GM19397 (cell line): ENCODE data around the gene JAKMIP1.

Experiments
- ATAC-seq: cut with Tn5 transposase; IDR thresholded peaks from one replicate; pipeline ENCODE4 v1.9.1; 2021; ENCODE audit warnings: mild to moderate bottlenecking, moderate library complexity; ENCODE audit not compliant: unreplicated experiment

Gene JAKMIP1

DNA sequence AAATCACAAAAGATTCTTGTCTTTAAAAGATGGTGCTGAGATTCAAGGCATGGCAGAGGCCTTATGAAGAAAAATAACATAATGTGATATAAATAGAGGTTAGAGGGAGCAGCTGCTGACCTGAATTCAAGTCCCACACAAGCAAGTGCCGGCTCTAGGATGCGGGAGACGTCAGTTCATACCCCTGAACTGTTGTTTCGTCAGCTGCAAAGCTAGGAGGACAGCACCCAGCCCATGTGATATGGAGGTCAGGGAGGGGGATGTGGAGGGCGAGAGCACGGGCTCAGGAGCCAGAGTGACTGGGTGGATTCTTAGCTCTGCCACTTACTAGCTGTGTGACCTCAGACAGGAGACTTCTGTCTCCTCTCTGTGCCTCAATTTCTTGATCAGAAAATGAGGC, 77.9 kb downstream of the JAKMIP1 start:
- no peak for ATAC-seq

DNA sequence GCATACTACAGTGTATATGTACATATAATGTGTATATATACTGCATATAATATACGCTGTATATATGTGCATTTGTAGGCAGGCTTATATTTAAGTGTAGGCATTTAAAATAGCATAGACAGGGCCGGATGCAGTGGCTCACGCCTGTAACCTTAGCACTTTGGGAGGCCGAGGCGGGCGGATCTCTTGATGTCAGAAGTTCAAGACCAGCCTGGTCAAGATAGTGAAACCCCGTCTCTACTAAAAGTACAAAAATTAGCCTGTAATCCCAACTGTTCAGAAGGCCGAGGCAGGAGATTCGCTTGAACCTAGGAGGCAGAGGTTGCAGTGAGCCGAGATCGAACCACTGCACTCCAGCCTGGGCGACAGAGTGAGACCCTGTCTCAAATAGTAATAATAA, 78.4 kb downstream of the JAKMIP1 start:
- ATAC-seq = no peak

DNA sequence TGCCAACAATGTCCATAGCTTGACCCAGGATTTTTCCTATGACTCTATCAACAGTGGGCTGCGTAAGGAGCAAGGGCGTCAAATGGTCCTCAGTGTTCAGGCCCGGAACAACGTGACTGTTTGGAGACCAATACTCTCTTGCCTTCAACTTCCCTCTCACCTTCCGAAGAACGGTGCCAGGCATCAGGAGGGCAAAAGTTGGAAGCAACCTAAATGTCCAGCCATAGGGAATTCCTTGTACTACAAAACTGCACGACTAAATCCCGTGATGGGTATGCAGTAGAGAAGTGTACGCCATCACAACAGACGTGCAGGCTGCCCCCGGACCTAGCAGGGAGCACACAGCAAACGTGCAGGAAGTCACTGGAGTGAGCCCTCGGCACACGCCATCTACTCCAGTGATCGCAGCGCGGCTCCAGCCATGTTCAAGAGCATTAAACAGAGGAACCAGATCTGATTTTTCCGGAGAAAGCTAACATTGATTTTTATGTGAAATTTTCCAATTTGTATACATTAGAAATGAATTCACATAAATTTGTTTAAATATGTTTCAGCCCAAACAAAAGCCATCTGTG, 79.0 kb downstream of the JAKMIP1 start:
- no peak for ATAC-seq

DNA sequence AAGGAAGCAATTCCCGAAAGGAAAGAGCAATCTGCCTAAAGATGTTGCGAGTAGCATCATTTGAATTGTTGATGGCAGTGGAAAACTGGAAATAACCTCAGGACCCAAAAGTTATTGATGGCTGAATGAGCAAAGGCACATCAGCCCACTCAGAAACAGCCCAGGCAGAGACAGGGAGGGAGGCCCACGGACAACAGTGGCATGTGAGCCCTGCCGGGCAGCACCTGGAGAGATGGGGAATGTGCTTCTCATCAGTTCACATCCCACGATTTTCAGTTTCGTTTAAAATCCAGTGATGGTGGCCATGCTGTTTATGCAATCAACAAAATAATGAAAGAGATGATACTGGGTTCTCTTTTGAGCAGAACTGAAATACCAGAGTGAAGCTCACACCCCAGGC, 80.0 kb downstream of the JAKMIP1 start:
- ATAC-seq = no peak

DNA sequence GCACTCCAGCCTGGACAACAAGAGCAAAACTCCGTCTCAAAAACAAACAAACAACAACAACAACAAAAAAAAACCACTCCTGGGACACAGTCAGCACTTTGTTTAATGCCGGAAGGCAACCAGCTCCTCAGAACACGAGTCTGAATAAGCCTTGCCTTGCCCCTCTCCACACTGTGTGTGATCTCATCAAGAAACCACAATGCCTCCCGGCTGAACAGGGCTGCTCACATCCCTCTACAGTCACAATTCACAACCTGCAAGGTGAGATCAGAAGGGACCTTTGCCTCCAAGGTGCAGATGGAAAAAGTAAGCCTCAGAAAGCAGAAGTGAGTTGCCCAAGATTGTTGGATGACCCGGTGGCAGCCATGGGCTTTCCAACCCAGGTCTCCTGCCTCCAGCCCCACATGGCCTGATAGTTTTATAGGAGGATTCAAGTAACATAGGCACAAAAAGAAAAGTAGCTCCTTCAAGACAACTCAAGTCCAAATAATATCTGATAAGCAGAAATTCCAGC, 80.8 kb downstream of the JAKMIP1 start:
- no peak for ATAC-seq

DNA sequence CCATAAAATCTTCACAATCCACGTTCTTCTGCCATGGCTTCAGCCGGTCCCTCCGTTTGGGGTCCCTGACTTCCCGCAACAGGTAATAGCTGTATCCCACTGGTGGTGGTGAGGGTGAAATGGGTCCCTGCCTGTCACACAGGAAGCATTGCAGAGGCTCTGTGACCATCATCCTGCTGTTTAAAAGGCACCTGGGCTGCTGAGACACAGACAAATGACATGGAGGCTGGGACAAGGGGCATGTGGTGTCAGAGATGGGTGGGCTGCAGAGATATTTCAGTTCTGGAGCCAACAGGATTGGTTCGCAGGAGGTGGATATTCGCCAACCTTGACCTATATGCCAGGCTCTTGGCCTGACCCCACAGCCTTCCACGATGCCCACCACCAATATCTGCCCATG, 82.1 kb downstream of the JAKMIP1 start:
- no peak for ATAC-seq

DNA sequence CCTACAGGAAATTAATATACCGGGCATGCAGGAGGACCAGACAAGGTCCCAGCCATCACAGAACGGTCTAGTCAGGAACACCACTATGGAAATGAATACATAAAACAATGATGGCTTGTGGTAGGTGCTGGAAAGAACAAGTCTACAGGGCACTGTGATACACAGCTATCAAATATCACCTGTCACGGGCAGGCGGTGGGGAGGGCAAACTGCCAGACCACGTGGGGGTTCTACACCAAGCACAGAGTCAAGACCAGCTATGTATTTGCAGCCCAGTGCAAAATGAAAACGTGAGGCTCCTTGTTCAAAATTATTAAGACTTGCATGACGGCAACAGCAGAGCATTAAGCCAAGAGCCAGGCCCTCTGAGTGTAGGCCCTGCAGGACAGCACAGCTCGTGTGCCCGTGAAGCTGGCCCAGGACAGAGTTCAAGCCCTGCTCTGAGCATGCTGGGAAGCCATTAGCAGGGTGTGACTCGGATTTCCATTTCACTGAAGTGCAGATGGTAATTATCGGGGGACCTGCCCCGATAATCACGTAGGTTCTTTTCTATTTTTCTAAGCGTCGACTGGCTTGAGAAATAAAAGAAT, 83.6 kb downstream of the JAKMIP1 start:
- ATAC-seq = no peak

DNA sequence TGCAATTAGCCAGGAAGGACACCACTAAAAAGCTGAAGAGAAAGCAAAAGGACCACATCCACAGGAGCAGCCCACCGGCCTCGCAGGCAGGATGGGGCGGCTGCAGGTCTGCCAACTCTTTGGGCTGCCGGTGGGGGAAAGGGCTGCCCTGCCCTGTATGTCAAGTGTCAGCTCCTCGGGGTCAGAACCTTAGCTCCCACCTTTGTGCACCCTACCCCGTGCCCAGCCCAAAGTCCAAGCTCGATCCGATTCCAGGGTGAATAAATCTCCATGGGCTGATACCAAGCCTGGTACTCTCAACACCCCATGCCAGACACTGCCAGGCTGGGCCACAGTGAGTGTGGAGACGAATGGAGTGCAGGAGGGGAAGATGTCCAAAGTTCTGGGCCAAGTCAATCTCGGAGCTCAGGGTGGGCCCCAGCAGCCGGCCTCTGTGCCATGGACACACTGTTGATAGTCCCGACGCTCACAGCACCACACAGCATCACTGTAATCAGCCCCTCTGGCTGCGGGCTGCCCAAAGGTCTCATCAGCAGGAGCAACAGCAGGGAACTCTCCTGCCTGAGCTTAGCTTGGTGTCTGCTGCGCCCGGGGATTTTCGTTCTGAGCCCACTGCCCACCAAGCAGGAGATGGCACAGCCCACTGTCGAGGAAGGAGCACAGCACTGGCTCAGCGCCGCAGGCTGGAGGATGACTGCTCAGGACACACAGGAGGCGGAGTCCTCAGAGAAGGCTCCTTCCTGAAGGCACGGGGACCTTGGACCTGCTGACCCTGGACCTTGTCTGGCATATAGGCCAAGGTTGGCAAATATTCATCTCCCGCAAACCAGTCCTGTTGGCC, 84.4 kb downstream of the JAKMIP1 start:
- no peak for ATAC-seq

DNA sequence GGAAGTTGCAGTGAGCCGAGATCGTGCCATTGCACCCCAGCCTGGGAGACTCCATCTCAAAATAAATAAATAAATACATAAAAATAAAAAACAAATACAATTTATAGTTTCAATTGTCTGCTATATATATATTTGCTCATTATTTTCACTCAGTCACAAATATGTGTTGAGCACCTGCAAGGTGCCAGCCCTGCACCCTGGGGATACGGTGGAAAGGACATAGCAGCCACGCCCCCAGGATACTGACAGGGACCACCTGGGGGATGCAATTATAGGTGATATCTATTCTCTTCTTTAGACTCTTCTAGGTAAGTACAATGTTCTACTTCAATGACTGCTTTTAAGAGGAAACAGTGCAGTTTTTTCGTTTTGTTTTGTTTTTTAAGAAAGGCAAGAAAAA, 85.0 kb downstream of the JAKMIP1 start:
- no peak for ATAC-seq

DNA sequence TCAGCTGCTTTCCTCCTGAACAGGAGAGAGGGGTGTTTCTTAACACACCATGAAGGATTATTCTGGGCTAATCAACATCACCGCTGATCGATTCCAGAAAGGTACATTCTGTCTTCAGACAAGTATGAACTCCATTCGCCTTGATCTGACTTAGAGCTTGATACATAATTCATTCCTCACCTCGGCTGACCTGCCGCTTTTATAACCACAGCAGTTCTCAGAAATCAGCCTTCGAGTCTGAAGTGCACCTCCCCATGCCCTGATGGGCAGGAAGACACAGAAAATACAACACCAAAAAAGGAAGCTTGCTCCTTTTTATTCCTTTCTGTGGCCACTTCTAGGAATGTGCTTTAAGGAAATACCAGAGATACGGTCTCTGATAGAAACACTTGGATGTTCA, 85.7 kb downstream of the JAKMIP1 start:
- ATAC-seq = no peak

DNA sequence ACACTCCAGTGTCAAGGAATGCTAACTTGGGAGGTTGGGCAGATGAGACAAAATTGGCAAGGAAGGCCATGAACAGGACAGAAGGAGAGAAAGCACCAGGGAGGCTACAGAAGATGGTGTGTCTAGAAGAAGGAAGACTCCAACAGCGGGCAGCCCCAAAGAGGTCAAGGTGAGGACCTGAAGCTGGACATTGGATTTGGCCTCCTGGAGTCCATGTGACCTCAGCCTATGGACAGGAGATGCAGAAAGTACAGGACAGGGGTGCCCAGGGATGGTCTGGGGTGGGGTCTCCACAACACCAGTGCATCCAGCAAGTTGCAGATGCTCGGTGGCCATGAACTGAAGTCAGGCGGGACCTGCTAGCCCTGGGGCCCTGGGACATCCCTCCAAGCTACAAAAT, 86.2 kb downstream of the JAKMIP1 start:
- no peak for ATAC-seq

DNA sequence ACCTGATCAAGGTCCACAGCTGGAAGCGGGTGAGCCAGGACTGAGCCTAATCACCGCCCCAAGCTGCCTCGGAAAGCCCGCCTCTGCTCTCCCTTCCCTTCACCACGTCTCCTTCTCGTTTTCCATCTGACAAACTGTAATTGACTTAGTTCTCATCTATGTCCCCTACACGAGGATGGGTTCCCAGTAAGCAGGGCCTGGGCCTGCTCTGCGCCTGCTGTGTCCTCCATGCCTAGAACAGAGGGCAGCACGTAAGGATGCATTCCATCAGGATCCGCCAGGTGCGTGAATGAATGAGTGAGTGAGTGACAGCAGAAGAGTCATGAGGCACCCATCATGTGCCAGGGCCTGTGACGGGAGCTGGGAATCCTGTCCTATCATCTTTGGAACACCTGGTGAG, 86.7 kb downstream of the JAKMIP1 start:
- no peak for ATAC-seq

DNA sequence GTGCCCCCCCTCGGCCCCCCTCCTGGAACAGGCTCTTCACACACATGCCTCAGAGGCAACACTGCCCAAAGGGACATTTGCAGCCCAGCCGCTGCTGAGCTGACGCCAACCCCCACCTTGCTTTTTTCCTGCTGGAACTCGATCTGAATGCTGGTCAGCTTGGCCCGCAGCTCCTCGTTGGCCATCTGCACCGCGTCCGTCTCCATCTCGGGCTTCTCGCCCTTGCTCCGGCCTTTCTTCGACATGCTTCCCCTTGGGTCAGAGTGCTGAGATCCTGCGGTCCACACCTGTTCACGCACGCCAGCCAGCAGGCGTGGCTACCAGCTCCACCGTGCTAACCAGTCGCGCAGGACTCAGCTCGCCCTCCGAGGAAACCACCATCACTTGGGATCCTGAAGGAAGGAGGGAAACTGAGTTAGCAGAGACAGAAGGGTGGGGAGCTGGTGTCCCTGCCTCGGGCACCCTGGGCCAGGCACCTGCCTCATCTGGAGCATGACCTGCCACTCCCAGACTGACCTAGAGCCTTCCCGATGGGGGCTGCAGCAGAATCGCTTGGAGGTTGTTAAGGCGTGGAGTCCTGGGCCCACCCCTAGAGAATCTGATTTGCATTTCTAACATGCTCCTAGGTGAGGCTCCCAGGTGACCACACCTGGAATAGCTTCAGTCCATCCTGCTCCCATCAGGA, 87.6 kb downstream of the JAKMIP1 start:
- no peak for ATAC-seq

DNA sequence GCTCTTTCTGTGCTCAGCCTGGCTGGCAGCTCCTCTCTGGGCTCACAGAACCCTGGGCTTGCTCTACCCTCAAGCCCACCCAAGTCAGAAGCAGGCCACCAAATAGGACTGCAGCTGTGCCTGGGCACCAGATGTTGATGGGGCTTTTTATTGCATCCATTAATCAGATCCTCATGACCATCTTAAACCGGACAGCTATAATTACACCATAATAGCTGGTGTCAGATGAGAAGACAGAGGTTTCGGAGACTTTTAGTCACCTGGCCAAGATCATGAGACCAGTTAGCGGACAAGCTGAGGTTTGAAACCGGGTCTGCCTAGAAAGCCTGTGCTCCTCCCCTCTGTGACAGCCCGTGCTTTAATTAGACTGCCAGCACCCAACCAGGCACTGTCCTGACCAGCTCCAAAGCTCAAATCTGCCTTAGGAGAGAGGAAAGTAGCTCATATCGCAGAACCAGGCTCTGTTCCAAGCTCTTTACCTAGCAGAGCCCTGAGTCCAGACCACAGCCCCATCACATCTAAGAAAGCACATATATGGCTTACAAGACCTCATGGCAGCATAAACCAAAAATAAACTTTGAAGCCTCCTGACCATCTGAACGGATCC, 88.9 kb downstream of the JAKMIP1 start:
- ATAC-seq = no peak

DNA sequence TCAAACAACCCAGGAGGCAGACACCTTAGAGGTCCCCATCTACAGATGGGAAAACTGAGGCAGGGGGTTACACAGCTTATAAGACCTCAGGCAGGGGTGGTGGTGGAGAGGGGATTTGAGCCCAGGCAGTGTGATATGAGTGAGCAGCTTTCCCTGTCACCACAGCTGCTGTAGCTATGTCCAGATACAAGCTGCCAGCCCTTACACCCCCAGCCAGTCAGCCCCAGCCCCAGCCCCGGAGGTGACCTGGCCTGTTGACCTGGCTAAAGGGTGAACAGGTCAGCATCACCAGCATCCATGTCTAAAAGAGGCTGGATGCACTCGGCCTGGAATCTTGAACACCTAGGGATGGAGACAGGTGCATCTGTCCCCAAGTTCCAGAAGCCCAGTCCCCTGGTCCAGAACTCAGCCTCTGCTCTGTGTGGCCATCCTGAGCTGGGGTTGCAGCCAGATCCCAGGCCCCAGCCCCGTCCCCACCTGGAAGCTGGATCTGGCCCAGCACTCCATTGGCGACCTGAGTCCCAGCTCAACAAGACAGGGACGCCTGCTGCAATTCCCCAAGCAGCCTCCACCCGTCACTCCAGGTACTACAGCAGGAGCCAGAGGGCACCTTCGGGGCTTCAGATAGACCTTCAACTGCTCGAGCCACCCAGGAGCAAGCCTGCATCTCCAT, 89.5 kb downstream of the JAKMIP1 start:
- ATAC-seq = no peak

DNA sequence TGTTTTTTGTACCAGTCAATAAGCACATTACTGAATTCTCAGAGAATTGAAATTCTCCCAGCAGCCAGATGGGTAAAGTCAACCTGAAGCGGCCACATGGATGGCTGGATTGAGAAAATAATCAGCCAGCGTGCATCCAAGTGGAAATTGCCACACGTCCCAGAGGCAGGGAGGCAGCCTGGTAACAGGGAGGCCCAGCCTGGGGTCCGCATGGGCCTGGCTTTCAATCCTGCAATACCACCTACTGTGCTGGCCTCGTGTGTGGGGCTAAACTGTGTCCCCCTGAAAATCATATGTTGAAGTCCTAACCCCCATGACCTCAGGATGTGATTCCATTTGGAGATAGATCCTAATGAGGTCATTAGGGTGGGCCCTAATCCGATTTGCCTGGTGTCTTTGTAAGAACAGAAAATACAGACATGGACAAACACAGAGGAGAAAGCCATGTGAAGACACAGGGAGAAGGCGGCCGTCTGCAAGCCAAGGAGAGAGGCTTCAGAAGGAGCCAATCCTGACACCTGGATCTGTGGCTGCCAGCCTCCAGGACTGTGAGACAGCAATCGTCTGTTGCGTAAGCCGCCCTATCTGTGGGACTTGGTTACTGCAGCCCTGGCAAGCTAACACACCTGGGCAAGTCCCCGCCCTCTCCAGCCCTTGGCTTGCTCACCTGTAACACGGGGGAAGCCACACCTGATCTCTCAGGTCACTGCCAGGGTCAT, 90.3 kb downstream of the JAKMIP1 start:
- ATAC-seq = no peak

DNA sequence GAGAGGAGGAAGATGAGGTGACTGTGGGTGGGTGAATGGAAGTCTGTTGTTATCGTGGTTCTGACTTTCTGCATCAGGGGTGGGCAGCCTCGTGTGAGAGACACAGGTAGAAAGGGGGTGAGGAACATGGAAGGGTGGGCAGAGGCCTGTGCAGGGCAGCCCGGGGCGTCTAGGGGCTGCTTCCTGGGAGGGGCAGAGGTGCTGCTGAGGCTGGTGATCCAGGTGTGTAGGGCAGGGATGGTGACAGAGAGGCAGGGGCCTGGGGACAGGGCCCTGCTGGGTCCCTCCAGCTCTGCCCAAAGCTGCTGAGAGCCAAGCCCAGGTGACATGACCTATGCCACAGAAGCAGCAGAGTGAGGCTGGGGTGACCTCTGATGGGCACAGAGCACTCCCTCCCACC, 92.5 kb downstream of the JAKMIP1 start:
- no peak for ATAC-seq

DNA sequence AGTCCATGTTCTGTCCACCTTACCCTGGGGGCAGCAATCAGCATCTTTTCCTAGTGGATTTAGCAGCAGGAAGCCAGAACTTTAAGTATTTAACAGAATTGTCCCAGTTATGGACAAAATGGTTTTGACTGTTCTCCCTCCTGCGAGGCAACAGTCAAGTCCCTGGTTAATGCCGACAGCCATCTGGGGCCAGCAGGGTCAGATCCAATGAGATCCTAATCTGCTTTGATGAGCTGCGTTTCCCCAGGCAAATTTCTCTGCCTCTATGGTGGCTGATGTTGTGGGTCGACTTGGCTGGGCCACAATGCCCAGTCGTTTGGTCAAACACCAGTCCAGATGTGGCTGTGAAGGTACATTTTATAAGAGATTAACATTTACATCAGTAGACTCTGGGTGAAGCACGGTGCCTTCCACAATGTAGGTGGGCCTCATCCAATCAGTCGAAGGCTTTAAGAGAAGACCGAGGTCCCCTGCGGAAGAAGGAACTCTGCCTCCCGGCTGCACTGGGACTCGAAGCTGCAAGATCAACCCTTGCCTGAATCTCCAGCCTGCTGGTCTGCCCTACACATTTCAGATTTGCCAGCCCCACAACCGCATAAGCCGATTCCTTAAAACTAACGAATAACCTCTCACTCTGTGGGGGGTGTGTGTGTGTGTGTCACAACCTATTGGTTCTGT, 93.1 kb downstream of the JAKMIP1 start:
- no peak for ATAC-seq

DNA sequence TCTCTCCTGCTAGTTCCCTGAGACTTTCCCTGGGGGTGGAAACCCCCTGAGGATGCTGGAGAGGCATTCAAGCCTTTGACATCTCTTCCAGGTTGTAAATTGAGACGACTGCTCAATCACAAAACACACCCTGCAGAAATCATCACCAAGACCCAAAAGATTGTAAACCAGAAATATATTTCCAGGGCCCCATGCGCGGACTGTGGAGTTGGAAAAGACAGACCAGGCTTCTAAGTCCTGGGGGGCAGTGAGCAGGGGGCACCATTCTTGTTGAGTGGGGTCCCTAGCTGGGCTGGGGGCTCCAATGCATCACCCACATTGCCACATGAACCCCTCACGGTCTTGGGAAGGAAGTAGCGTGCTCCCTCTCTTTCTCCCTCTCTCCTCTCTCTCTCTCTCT, 94.2 kb downstream of the JAKMIP1 start:
- ATAC-seq = no peak
